Left ventricle myocardium superior (tissue), 1 donor: ENCODE data around the gene RAP1A. TPM values are rescaled to one million over a fixed set of nuclear protein-coding genes. Genes with fewer than 3 reads are reported as not detected.
"Not testable (repeated sequence)": the region's sequence is repeated elsewhere in the genome, so short reads cannot be mapped to it uniquely, and the experiment has no call there.

Source experiments
- ATAC-seq: fragments of 200-7000 bp; cut with Tn5 transposase; one replicate; pipeline ENCODE4 v1.9.1; 2020; ENCODE audit warnings: mild to moderate bottlenecking, moderate library complexity
- DNase-seq: peaks from one replicate; pipeline ENCODE4 v3.0.0-alpha.2; 2020
- intact Hi-C: fragments of 100-400 bp; cut with micrococcal nuclease; formaldehyde crosslinking; loops from one replicate; pipeline ENCODE4 v1.11.0; 2022
- total RNA-seq: library from RNA; stranded (reverse); fragmentation: NEBNext Ultra II Directional; extraction: Animal tissue kit (Norgen Biotek cat#: 25700); gene quantifications from one replicate; pipeline ENCODE4 v1.2.1, GENCODE V29; 2021
- donor health status: DM: no; HTN: yes; CAD: no; lungs with severe emphysema.

The RAP1A gene
- total RNA-seq, 1 donor from 2014 or later = 102 TPM

DNA sequence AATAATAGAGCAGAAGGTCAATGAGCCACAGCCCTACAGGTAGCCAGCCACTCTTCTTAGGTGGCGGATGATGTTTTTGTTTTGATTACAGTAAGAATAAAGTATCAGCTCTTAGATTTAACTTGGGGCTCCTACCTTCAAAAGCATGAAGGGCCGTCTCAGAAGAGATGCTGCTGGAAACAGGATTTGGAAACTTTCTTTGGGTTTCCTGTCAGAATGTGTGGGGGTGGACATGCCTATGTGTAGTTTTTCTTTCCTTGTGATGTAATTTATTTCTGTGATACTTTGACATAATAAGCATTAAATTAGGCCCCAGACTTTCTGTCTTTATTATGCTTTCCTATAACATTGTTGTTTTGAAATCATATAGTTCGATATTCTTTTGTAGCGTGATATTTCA, 1.5 kb downstream of the RAP1A start:
- no peak for DNase-seq
- intact Hi-C loops = no loop called here
- no peak for ATAC-seq

DNA sequence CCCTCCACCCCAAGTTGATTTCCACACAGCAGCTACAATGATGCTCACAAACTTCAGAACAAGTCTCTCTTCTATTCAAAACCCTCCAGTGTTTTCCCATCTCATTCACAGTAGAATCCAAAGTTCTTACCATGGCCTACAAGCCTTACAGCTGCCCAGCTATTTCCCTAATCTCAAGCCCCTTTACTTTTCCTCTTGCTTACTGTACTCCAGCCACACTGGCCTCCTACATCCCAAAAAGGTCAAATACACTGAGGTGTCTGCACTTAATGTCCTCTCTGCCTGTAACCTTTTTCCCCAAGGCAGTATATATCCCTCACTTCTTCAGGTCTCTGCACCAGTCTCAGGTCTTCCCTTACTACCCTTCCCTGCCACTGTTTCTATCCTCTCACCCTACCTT, 2.6 kb downstream of the RAP1A start:
- ATAC-seq (no peak), DNase-seq (no peak)
- intact Hi-C loops = no loop called here

DNA sequence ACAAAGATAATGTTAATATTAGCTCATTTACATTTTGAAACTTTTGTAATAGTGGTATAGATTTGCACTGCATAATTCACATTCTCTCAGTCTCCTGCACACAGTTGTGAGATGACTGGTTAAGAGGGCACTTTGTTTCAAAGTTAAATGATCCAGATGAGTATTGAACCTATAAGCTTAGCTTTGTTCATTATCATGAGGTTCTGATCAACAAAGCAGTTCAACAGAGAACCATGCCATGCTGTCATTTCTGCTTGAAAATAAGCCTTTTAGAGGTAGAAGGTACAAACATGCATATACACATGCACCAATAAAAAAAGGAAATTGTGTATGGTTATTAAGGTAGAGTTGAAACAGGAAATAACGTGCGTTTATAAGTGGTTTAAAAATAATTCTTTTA, 4.8 kb downstream of the RAP1A start:
- DNase-seq = no peak
- ATAC-seq = no peak
- intact Hi-C loops = no loop called here

DNA sequence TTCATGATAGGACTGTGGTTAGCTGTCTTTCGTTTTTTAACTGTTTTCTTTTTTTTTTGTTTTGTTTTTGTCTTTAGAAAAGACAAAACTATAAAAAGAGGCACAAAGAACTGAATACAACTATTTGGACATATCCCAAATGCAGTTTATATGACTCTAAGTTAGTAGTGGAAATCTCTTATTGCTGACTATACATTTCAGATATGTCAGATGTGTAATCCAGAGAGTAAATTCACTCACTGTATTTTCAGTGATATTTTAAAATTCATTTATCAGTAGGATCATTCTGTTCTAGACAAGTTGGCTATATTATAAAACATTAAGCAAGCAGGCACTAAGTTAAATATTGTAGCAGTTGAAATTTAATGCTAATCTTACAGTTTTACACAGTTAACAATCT, 5.7 kb downstream of the RAP1A start:
- no peak for ATAC-seq
- intact Hi-C loops = no loop called here
- no peak for DNase-seq

DNA sequence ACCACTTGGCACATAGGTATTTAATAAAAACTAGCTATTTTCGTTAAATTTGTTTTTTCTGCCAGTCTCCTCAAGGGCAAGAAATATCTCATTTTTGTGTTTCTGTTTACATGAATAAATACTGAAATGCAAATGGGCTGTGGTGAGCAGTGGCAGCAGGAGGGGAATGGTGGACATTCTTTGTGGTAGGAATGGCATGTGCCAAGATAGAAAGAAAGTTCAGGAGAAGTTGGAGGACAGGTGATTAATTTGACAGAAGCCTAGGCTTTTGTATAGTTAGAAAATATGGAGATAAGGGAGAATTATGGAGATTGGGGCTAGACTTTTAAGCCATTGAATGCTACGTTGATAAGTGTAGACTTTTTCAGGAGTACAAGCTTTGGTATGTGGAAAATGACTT, 8.6 kb downstream of the RAP1A start:
- no peak for ATAC-seq
- intact Hi-C loops = no loop called here

DNA sequence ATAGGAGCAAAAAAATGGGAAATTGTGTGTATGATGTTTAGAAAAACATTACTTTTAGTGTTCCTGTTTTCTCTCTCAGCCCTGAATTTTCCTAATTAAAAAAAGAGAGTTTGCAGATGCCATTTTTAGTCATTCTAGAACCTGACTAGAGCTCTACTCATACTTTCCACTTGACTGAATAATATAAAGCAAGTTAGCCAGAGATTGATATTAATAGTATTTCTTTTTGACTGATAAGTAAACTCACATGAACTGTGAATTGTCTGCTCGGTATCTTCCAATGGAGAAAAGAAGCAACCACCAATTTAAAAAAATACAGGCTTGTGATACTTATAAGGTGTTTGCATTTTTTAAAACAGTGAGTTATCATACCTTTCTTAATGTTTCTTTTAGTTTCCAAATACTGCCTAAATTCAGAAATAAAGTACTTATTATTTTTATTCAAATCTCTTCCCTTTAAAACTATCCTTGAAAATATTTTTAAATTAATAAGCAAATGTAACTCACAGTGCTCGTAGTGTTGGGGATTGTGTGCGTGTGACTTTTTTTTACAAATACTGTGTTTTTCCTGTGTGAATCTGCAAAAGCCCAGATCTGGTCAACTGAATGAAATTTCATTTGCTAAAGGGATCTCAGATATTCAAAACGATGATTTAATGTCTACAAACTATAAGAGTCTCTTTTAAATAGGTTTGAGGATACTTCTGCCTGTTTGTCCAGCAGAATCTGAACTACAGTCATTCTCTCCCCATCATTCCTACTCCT, 9.8 kb downstream of the RAP1A start:
- DNase-seq = no peak
- ATAC-seq = peak; percentile 51
- intact Hi-C loops = no loop called here

More for the DNA sequence above, 8.6 kb downstream of the RAP1A start:
- DNase-seq = no peak

DNA sequence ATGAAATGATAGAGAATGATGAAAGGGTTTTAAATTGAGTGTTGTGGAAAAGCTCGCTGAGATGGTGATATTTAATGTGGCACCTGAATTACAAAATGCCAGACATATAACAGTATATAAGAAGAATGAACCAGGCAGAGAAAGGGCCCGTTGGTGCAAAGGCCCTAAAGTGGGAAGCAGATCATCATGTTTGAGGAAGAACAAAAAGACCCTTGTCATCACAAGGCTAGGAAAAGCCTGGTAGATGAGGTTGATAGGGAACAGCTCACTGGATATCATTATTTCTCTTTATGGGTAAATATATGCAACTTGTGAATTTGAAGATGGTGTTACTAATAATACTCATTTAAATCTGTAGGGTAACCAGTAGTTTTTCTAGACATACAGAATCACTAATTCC, 11.0 kb downstream of the RAP1A start:
- intact Hi-C loops = no loop called here

DNA sequence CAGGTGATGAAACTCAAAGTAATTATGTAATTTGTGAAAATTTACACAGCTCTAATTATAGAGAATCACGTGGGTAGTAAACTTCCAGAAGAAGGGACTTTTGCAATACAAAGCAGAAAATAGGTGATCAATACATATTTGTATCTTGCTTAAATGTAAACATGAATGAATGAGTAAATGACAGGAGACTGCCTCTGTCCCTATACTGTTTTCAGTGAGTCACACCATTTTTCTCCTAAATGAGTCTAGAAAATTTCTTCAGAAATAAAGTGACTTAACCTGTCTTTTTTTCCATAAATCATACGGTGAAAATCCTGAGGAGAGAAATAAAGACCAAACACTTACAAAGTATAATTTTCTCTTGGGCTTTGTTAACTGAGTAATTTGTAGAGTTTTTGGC, 11.9 kb downstream of the RAP1A start:
- DNase-seq = no peak
- ATAC-seq = no peak
- intact Hi-C loops = no loop called here

More for the DNA sequence above, 11.0 kb downstream of the RAP1A start:
- no peak for DNase-seq
- ATAC-seq = no peak

DNA sequence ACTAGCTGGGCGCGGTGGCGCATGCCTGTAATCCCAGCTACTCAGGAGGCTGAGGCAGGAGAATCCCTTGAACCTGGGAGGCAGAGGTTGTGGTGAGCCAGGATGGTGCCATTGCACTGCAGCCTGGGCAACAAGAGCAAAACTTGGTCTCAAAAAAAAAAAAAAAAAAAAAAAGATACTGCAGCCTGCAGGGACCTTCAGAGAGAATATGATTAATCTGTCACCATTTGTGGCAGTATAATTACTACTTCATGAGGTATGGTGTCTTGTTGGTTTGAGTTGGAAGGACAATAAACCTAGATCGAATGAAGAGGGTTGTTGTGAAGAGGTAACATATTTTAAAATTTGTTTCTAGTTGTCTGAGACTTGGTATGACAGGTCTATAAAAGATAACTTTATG, 13.2 kb downstream of the RAP1A start:
- intact Hi-C loops, ATAC-seq, DNase-seq: not testable (repeated sequence)

DNA sequence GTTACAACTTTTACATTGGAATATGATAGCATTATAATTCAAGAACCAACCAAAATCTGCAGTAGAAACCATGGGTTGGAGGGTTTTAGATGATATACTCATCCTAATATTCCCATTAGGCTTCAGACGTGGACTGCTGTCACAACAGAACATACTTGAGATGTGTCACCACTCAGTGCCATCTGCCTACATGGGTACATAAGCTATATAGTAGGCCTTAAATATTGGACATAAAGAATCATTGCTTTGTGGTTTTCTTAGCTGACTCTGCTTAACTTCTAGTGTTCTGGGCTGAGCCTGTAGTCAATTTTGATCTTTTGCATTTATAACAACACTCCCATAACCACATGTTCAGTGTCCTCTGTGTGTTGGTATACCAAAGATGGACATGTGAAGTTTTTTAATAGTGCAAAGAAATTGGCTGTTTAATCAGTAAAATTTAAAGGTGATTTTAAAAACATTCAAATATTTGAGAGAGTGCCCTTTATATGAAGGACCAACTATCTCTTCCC, 14.2 kb downstream of the RAP1A start:
- intact Hi-C loops = no loop called here
- DNase-seq (no peak), ATAC-seq (no peak)

DNA sequence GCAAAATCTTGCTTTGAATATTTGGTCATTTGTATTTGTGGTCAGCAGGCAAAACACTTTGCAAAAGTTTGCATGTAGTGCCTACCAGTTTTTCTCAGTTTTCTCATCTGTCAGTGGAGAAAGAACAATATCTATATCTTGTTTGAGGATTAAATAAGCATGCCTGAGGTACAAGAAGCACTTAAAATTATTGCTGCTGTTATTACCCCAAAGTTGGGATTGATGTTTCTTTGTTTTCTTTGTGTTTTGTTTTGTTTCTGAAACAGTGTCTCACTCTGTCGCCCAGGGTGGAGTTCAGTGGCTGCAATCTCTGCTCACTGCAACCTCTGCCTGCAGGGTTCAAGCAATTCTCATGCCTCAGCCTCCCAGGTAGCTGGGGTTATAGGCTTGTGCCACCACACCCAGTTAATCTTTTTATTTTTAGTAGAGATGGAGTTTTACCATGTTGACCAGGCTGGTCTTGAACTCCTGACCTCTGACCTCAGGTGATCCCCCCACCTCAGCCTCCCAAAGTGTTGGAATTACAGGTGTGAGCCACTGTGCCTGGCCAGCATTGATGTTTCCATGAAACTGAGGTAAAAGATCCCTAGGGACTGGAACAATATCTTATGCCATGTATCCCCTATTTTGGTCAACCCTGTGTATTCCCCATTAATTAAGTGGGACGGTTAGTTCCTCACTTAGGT, 15.9 kb downstream of the RAP1A start:
- intact Hi-C loops = no loop called here
- ATAC-seq = no peak

DNA sequence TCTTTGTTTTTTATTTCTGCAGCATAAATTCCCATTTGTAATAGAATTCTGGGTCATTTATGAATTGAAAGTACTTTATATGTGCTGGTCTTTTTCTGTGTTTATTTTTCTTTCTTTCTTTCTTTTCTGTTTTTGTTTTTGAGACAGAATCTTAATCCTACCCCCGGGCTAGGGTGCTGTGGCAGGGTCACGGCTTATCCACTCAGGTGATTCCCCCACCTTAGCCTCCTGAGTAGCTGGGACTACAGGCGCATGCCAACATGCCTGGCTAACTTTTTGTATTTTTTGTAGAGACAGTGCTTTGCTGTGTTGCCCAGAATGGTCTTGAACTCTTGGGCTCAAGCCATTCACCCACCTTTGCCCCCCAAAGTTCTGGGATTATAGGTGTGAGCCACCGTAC, 18.7 kb downstream of the RAP1A start:
- DNase-seq (no peak), ATAC-seq (no peak)

More for the DNA sequence above, 15.9 kb downstream of the RAP1A start:
- no peak for DNase-seq

DNA sequence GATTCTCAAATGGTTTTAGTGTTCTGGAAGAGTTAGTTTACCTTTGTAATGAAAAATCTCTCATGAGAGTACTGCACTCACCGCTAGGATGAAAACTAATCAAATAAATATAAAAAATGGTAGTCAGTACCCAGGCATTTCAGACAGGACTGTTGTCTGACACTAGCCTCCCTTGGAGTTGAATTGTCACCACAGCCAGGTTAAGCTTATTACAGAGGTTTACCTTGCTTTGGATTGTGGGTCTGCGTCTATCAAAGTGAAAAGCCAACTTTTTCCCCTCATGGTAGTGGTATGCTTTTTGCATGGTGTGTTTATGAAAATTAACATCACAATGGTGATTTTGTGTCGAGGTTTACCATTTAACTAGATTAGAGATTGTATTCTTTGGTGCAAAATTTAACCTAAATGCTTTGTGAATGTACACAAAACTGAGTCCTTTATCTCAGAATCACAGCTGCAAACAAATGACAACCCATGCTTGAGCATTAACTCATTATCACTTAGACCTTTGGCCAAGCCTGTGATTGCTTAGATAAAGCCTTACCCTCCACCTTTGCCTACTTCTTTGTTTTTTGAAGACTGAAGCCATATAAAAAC, 20.1 kb downstream of the RAP1A start:
- ATAC-seq = no peak
- intact Hi-C loops = no loop called here

More for the DNA sequence above, 18.7 kb downstream of the RAP1A start:
- intact Hi-C loops = no loop called here

DNA sequence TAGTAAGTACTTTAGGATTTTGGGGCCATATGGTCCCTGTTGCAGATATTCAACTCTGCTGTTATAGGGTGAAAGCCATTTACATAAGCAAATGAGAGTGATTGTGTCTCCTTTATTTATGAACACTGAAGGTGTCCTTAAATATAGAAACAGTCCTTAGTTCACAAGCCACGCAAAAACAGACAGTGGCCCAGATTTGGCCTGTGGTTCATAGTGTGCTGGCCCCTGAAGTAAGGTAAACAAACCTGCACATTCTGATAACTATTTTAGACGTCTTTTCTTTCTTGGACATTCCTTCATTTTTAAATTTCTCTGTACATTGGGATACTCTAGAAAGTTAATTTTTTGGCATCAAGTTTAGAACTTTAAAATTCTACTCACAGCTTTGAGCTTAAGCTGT, 23.5 kb downstream of the RAP1A start:
- DNase-seq (no peak), ATAC-seq (no peak)
- intact Hi-C loops = no loop called here

More for the DNA sequence above, 20.1 kb downstream of the RAP1A start:
- no peak for DNase-seq

DNA sequence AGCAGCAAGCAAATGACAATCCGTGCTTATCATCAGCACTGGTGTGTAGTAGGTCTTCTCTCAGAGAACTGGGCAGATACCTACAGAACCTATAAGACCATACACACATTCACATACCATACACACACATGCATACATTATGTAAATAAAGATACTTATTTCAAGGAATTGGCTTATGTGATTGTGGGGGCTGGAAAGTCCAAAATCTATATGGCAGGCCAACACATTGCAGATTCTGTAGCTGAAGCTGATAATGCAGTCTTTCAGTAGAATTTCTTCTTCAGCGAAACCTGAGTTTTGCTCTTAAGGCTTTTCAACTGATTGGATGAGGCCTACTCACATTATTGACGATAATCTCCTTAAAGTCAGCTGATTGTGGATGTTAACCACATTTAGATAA, 24.1 kb downstream of the RAP1A start:
- DNase-seq = no peak
- intact Hi-C loops = no loop called here

DNA sequence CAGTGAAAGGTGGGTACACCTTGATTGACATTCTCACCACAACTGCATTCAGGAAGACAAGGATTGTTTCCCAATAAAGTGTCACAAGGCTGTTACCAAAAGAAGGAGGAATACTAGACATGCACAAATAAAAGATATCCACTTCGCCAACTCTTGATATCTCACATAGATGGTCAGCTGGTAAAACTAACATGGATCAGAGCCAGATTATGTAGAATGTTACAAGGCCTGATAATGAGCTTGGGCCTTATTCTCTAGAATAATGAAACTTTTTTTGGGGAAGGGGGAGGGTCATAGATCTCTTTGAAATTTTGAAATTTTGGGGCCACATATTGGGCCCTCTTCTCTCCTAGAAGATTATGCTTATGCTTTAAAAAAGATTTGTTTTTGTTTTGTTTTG, 24.9 kb downstream of the RAP1A start:
- intact Hi-C loops = no loop called here
- DNase-seq = no peak
- no peak for ATAC-seq

More for the DNA sequence above, 24.1 kb downstream of the RAP1A start:
- no peak for ATAC-seq

DNA sequence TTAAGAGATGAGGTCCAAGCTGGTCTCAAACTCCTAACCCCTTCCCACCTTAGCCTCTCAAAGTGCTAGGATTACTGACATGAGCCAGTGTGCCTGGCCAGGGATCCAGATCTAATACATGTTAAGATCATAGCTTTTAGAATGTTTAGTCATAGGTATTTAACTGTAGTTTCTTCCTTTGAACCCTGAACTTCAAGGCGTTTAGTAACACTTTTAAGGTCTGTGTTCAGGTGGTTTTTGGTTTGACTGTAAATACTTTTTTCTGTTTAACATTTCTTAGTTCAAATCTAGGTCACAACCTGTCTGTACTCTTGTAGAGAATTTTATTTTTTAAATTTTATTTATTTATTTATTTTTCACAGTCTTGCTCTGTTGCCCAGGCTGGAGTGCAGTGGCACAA, 28.1 kb downstream of the RAP1A start:
- ATAC-seq (no peak), DNase-seq (no peak)
- intact Hi-C loops = no loop called here

DNA sequence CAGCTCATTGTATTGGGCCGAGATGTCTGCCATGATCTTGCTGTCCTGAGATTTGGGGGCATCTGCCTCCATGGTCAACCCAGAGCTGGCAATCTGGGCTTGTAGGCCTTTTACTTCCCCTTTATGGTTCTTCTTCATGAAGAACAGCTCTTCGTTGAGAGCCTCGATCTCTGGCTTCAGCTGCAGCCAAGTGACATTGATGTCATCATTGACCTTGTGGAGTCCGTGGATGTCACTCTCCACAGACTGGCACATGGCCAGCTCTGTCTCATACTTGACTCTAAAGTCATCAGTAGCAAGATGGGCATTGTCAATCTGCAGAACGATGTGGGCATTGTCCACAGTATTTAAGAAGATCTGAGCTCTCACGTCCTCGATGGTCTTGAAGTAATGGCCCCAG, 29.2 kb downstream of the RAP1A start:
- intact Hi-C loops = no loop called here
- peak; percentile 35 for ATAC-seq
- DNase-seq = peak; percentile 61

DNA sequence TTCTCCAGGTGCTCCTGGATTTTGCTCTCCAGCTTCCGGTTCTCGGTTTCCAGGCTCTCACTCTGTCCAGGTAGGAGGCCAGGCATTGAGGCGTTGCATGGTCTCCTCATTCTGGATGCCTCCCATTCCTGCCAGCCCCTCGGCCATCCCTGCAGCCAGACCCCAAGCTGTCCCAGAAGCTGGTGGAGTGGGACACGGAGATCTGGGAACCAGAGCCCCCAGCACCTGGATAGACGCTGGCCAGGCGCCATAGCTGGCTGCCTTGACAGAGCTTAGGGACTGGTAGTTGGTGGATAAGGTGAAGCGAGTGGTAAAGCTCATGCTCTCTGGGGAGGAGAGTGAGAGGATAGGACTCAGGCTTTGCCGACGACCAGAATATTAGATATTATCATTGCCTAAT, 29.6 kb downstream of the RAP1A start:
- peak; percentile 29 for ATAC-seq
- DNase-seq = no peak
- intact Hi-C loops = no loop called here

DNA sequence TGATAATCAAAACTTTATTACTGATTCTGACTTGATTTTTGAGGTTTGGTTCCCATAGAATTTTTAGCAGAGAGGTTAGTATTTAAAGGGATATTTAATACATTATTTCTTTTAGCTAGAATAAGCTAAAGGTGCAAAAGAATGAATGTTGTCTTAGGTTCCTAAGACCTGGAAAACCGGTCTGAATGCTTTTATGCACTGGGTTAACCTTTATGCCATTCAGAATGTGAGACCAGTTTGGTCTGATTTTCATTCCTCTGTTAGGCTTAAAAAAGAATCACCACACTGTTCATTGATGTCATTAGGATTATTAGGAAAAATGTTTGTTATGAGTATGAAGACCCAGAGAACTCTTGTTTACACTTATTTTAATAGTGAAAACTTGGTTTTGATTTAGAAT, 30.1 kb downstream of the RAP1A start:
- intact Hi-C loops = no loop called here
- ATAC-seq (no peak), DNase-seq (no peak)
